Activated CD4-positive, alpha-beta T cell treated with anti-CD3 and anti-CD28 coated beads for 4 hours (primary cell): ENCODE measurements around the gene KCND3.
"Not testable (repeated sequence)": the region's sequence is repeated elsewhere in the genome, so short reads cannot be mapped to it uniquely, and the experiment has no call there.

Source experiments
- DNase-seq, 2 donors: peaks; one replicate each; pipeline ENCODE4 v3.0.0-alpha.2; 2020

The KCND3 gene

DNA sequence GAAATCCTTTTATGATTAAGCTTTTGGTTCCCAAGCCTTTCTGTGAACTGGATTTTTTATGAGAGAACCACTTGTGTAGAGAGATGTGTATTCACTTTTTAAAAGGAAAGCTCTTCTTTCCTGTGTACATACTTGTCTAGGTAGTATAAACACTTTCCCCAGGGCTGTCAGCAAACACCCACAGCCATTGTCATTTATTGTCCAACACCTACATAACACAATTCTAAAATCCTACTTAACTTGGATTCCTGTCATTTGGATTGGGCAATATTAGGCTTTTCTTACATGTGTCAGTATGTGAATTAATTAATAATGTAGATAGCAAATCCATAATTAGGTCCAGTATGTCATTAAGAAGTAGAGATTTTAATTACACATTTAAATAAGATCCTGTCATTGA, 221.4 kb downstream of the KCND3 start:
- DNase-seq, result no peak

- no peak for DNase-seq
These were observed 227.1 kb downstream of the KCND3 start for GRCh38 chr1:111762332-111762731.

- no peak for DNase-seq
These were observed 227.8 kb downstream of the KCND3 start for GRCh38 chr1:111761717-111762116.

- no peak for DNase-seq
These were observed 231.1 kb downstream of the KCND3 start for GRCh38 chr1:111758373-111758772.

DNA sequence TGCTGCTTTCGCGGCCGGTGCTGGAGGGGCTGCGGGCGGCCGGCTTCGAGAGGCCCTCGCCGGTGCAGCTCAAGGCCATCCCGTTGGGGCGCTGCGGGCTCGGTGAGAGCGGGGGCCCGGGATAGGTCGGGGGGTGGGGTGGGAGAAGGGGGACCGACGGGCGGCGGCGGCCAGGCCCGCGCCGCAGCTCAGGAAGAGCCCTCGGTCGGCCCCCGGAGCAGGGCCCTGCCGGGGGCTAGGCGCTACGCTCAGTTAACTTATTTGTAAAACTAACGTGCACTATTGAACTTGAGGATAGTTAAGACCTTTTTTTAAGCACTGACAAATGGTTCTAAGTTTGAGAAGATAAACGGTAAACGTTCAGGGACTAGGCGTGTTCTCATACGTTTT, 233.3 kb downstream of the KCND3 start:
- no peak for DNase-seq

- peak; percentile 91 to 93 for DNase-seq
These were observed 233.9 kb downstream of the KCND3 start, which contains the start of gene DDX20 for GRCh38 chr1:111755331-111756123. TSS of gene DDX20 (plus strand) at chr1:111755901. CDS start at chr1:111755925, 24 bp downstream.

DNA sequence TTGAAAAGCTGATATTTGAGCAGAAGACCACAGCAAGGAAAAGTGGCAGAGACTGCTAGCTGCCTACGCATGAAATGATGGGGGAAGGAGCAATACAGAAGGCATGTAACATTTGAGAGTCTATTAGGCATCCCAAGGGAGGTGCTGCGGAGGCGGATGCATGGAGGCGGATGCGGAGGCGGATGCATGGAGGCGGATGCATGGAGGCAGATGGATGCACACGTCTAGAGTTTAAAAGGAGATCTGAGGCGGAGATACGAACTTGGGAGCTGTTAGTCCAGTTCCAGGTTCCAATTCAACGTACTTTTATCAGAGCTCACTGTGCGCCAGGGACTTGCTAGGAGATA, 234.5 kb downstream of the KCND3 start:
- peak; percentile 32 to 36 for DNase-seq

DNA sequence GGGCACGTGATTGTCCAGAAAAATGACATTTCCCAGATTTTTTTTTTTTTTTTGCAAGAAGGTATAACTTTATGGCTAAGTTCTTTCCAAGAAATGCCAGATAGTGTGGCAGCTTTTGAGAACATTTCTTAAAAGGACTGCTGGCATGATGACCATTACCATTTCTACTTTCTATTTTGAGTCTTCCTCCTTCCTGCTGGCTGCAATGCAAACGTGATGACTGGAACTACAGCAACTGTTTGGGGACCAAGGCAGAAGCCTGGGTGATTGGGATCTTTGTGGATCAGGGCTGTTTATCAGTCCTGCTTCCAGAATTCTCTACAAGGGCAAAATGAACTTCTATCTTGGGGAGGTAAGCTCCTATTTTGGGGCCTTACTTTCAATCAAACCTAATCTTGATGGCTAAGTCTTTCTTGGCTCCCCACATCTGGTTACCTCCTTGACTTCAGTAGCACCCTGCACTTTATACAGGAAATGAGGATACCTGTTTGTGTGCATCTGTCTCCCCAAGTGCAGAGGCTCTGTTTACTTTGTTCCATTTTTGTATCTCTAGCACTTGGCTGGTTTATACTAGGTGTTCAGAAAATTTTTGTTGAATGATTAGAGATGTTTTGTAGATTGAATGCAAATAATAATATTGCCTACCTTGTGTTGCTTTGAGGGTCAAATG, 237.4 kb downstream of the KCND3 start:
- DNase-seq, result no peak

DNA sequence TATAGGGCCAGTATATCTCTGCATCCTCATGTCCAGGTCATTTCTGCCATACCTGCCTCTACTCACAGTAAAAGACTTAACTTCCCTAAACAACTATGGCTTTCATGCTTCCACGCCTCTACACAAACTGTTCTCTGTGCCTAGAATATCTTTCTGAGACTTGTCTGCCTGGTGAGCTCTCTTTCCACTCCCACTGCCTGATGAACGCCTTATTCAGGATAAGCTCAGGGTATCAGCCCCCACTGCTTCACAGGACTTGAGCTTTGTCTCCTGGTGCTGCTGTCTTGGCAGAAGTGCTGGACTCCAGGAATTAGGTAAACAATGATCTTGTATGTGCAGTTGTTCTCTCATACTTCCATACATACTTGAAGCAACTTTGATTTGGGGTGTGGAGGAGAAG, 238.6 kb downstream of the KCND3 start:
- no peak for DNase-seq

GRCh38 chr1:111749628-111750027, 239.8 kb downstream of the KCND3 start:
- DNase-seq, result no peak

DNA sequence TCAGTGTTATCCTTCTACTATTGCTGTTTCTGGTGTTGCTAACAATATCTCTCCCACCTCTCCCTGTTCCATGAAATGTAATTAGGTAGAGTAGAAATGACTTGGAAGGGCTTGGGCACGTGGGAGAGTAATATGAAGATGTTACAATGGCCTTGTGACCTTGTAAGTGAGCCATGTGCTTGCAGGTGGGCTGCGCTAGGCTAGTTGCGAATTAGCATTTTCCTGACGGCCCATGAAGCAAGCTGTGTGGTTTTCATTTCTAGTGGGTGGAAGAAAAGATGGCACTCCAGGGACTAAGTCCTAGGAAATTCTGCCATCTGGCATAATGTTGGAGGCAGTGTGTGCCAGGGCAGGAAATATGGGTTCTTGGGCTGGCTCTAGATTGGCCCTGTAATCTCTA, 241.5 kb downstream of the KCND3 start:
- no peak for DNase-seq

- DNase-seq, result peak; percentile 74 to 75
These were observed 242.2 kb downstream of the KCND3 start for GRCh38 chr1:111747282-111747734.

DNA sequence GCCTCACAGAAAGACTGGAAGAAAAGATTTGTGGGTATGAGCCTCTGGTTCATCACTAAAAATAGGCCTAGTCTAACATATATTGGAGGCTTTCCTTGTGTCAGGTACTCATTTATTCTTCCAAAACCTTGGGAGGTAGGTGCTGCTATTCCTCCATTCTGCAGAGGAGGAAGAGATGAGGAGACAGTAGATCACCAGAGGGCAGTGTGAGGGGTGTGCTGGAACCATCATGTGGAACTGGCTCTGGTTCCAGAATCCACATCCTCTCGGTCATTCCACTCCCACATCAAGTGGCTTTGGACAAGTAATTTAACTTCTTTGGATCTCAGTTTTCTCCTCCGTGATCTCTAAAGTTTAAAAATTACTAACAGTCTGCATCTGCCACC, 242.9 kb downstream of the KCND3 start:
- no peak for DNase-seq

GRCh38 chr1:111745675-111746613, 243.5 kb downstream of the KCND3 start:
- DNase-seq, result no peak

- no peak for DNase-seq
These were observed 245.8 kb downstream of the KCND3 start for GRCh38 chr1:111743679-111744101.

GRCh38 chr1:111742938-111743549, 246.4 kb downstream of the KCND3 start:
- DNase-seq, result no peak

DNA sequence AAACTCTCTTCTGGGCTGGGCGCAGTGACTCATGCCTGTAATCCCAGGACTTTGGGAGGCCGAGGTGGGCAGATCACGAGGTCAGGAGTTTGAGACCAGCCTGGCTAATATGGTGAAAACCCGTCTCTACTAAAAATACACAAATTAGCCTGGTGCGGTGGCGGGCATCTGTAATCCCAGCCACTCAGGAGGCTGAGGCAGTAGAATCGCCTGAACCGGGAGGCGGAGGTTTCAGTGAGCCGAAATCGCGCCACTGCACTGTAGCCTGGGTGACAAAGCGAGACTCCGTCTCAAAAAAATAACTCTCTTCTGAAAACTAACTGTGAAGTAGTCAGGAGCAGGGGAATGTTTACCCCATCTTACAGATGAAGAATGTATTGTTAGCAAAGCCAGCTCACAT, 247.2 kb downstream of the KCND3 start:
- not testable (repeated sequence) for DNase-seq

DNA sequence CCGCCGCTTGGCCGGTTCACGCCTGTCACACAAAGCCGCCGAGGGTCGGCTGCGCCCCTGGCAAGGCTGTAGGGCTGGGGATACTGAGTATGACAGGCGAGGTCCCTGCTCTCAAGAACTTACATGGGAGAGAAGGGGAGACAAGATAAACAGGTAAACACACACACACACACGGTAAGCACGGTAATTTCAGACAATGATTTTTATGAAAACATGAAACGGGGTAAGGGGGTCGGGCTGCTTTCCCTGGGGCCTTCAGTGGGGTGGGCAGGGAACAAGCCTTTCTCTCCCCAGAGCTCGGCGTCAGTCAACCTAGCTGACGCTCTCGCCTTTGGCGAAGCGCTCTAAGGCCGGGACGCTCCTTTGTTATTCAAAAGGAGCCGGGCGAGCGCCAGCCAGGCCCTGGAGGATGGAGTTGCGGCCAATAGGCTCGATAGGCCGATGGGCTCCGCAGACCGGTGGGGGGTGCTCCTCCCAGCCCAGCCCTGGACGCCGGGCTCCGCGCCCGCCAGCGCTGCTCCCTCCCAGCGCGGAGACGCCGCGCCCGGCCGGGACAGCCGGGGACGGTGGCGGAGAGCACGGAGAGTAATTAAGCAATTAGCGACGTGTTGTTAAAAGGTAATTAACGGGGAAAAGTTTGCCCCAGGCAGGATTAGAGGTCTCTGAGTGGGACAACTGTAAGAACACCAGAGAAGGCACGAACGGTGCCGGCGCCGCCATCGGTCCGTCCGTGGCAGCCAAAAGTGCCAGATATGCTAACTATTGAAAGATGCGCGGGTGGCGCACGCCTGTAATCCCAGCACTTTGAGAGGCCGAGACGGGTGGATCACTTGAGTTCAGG, 249.3 kb downstream of the KCND3 start:
- DNase-seq, result peak in 1 of 2 donors; percentile 17

DNA sequence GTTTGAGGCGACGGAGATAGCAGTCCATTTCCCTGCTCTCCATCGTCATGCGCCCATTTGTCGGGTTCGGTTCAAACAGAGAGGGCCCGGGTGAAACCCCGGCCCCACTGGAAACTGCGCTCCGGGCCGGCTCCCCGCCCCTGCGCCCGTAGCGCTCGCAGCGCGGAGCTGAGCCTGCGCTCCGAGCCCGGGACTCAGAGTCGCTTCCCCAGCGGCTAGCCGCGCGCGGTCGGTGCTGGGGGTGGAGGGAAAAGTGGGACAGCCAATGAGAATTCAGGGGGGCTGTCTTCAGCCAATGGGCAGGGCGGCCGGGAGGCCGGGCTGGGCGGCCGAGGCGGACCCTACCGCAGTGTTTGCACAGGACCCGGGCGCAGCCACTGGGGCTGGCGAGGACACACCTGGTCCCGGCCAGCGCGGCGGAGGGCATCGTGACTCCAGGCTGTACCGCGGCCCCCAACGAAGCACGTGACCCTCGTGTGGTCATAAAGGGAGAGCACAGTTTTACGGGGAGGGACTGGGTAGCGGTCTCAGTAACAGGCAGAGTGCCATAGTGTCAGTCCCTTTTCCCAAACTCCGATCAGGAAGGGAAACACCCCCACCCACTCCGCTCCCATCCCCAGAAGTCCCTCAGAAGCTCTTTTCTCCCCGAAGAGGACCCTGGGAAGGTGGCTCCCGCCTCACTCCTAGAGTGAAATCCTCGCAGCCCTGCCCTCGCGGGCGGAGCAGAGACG, 250.1 kb downstream of the KCND3 start, which contains the start of gene INKA2:
Gene INKA2 (minus strand): TSS at position 202 of the 731 bp plus-strand sequence. CDS start 153 bp downstream, at position 49.
- peak; percentile 56 to 61 for DNase-seq

DNA sequence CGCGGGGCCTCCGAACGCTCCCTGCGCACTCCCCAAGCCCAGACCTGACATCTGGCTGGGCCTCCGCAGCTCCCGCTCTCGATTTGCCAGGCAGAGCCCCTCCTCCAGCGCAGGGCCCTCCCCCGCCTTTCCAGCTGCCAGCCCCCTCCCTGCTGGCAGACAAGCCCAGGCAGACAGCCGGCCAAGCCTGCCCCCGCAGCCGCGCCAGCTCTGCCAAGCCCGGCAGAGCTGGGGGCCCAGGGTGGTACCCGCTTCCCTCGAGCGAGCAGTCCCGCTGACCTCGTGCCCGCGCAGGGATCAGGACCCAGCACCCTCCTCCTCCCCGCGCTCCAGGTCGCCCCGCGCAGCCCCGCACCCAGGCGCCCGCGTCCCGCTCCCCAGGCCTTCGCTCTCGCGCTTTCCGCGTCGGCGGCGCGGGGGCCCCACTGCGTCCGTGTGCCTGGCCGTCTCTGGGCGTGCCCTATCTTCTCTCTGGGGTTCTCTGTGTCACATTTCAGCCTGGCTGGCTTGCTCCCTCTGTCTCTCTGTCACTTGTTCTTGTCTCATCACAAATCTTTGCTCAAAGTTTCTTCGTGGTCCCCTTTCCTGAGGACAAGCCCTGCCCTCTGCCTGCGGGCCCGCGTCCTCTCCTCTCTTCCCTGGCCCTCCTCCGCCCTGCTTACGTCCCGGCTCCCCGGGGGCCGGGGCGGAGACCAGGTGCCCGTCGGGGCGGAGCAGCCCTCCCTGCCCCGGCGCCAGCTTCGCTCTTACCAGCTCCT, 250.9 kb downstream of the KCND3 start:
- peak; percentile 40 for DNase-seq
